Fibroblast of pulmonary artery (primary cell): Measurements from ENCODE around the gene GNS.

ENCODE experiments used
- DNase-seq: peaks from one replicate; pipeline ENCODE4 v3.0.0-alpha.2; 2010; ENCODE audit warnings: low read depth
- H3K4me3 ChIP-seq: replicated peaks from 2 replicates; pipeline ENCODE4 v1.5.1; 2011; ENCODE audit warnings: low read depth, mild to moderate bottlenecking, control low read depth, low read length, moderate library complexity
- TF ChIP-seq, protein P1 (sequence below): IDR thresholded peaks from 2 replicates; pipeline ENCODE4 v1.5.1; 2011; ENCODE audit warnings: mild to moderate bottlenecking, control low read depth, low read length, inconsistent platforms; ENCODE audit errors: missing control alignments

GNS gene

GRCh38 chr12:64729909-64730587 lies 29.2 kb downstream of the GNS start:
- TF ChIP-seq, protein P1, sequence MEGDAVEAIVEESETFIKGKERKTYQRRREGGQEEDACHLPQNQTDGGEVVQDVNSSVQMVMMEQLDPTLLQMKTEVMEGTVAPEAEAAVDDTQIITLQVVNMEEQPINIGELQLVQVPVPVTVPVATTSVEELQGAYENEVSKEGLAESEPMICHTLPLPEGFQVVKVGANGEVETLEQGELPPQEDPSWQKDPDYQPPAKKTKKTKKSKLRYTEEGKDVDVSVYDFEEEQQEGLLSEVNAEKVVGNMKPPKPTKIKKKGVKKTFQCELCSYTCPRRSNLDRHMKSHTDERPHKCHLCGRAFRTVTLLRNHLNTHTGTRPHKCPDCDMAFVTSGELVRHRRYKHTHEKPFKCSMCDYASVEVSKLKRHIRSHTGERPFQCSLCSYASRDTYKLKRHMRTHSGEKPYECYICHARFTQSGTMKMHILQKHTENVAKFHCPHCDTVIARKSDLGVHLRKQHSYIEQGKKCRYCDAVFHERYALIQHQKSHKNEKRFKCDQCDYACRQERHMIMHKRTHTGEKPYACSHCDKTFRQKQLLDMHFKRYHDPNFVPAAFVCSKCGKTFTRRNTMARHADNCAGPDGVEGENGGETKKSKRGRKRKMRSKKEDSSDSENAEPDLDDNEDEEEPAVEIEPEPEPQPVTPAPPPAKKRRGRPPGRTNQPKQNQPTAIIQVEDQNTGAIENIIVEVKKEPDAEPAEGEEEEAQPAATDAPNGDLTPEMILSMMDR: no peak
- DNase-seq: no peak
- no peak overlapping the region for H3K4me3 ChIP-seq

DNA sequence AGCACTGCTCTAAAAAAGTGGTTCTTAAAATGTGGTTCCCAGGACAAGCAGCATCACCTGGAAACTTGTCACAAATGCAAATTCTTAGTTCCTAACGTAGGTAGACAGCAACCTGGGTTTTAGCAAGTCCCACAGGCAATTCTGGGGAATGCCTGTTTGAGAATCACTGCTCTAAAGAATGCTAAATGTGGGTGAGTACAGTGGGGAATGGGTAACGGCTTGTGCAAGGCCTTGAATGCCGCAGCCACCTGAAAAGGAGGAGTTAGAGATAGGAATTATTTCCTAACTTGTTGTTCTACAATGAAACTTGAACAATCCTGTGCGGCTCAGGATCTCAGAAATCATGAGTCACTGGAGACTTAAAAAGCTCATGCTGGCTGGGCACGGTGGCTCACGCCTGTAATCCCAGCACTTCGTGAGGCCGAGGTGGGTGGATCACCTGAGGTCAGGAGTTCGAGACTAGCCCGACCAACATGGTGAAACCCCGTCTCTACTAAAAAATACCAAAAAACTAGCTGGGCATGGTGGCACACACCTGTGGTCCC lies 34.9 kb downstream of the GNS start:
- TF ChIP-seq, protein P1: no peak
- no peak overlapping the region for H3K4me3 ChIP-seq

GRCh38 chr12:64723630-64724029 lies 35.6 kb downstream of the GNS start:
- no peak overlapping the region for H3K4me3 ChIP-seq
- TF ChIP-seq, protein P1: no peak
- DNase-seq: no peak

More for the DNA sequence above, 34.9 kb downstream of the GNS start:
- no peak for DNase-seq

GRCh38 chr12:64722835-64723234 lies 36.4 kb downstream of the GNS start:
- TF ChIP-seq, protein P1: no peak
- H3K4me3 ChIP-seq: no peak overlapping the region
- DNase-seq: no peak

DNA sequence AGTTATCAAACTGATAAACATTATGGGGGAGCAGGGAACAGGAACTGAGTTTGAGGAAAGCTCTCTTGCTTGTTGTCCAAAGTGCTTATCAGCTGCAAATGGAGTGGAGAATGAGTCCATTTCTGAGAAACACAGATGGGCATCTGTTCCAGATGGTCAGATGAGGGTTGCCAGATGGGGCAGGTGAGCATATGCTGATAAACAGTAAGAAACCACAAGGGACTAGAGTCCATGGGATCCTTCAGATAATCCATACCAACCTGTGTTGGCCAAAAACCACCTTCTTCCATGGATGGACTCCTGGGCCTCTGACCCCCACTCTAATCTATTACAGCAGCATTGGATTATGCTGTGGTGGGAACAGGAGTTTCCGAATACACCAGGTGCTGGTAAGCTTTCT lies 38.3 kb downstream of the GNS start:
- TF ChIP-seq, protein P1: no peak
- H3K4me3 ChIP-seq: no peak overlapping the region
- no peak for DNase-seq

DNA sequence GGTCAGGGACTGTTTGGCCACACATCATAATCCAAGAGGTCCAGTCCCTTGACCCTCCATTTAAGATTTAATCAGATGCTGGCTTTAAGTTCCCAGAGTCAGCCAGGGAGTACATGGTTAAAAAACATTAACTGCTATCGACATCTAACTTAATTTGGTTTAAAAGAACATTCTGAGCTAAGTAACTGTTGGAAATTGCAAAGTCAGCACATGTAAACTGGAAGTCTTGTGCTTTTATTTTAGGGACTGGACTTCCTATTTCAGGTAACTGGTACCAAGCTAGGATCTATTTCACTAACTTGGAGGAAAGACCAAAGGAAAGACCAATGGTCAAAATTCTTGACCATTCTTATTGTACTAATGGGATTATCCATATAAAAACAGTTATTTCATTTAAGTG lies 40.6 kb downstream of the GNS start:
- H3K4me3 ChIP-seq: no peak overlapping the region
- TF ChIP-seq, protein P1: no peak
- no peak for DNase-seq

GRCh38 chr12:64716839-64717455 lies 42.3 kb downstream of the GNS start:
- TF ChIP-seq, protein P1: no peak
- no peak for DNase-seq
- H3K4me3 ChIP-seq: no peak overlapping the region
